HG02588 (cell line): ENCODE measurements around the gene JMJD8.

Experiments
- ATAC-seq: cut with Tn5 transposase; IDR thresholded peaks from one replicate; pipeline ENCODE4 v1.9.1; 2021; ENCODE audit warnings: mild to moderate bottlenecking, moderate library complexity; ENCODE audit not compliant: unreplicated experiment

JMJD8 gene, protein sequence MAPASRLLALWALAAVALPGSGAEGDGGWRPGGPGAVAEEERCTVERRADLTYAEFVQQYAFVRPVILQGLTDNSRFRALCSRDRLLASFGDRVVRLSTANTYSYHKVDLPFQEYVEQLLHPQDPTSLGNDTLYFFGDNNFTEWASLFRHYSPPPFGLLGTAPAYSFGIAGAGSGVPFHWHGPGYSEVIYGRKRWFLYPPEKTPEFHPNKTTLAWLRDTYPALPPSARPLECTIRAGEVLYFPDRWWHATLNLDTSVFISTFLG

DNA sequence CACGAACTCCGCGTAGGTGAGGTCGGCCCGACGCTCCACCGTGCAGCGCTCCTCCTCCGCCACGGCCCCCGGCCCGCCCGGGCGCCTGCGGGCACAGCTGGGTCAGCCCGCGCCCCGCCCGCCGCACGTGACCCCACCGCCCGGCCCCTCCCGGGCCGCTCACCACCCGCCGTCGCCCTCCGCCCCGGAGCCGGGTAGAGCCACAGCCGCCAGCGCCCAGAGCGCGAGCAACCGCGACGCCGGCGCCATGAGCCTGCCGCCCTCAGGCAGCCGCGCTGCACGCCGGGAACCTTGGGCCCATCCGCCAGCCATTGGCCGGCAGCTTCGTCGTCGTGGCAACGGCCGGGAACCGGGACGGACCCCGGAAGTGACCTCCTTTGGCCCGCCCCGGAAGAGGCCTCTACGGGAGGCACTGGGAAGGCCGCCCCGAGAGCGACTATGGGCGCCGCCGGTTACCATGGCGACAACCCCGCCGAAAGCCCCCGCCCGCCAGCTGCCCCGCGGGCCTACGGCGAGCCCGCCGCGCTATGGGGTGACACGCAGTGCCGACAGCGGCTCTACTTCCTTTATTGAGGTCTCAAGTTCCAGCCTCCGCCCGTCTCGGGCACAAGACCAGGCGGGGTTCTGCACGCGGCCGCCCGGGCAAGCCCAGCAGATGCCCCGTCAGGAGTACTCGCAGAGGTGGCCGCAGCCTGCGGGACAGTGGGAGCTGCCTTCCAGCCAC, at the start of gene JMJD8:
TSS of gene JMJD8 (minus strand) at position 264 of the 724 bp plus-strand sequence. CDS start at position 249, 15 bp downstream.
- peak; percentile 56 for ATAC-seq

DNA sequence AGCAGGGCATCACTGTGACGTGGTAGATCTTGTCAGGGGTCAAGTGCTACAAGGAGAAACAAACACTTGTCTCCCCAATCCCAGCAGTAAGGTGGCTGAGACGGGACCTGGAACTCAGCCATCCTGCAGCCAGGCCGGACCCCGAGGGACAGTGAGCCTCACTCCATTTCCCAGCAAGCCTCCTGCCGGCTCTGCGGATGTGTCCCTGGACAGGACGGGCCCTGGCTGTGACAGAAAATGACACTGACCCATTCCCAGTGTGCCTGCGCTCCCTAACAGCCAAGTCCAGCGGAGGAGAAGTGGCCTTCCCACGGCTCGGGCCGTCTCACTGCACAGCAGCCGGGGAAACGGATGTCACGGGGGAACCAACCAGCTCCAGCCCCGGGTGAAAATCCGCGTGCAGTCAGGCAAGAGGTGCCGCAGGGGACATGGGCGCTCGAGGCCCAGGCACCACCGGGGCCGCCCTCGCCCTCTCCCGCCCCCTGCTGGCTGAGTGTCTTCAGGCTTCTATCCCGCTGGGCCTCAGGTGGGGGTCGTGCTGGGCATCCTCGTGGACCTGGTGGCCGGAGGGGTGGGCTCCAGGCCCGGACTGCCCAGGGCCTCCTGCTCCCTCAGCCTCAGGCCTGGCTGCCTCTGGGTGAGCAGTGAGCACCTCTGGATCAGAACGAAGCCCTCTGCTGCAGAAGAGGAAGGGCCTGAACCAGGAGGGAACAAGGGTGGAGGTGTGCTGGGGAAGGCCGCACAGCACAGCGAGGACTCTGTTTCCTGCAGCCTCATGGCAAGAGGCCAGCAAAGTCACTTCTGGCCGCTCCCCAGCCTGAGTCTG, 49.5 kb upstream of the JMJD8 start:
- ATAC-seq = no peak

DNA sequence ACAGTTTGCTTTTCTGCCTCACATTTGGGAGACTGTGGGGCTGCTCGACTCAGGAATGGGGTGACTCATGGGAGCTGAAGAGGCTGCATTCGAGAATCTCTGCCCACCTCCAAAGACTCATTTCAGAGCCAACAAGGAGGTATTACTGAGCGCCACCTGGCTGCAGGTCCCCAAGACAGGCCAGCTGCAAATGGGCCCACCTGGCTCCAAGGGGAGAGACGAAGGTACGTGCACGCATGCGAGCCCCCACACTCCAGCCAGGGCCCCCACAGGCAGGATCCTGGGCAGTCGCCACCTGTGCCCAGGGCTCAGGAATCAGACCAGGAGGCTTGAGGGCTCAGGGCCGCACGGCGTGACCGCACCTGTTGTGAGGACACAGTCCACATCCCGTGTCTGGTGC, 48.8 kb upstream of the JMJD8 start:
- no peak for ATAC-seq

DNA sequence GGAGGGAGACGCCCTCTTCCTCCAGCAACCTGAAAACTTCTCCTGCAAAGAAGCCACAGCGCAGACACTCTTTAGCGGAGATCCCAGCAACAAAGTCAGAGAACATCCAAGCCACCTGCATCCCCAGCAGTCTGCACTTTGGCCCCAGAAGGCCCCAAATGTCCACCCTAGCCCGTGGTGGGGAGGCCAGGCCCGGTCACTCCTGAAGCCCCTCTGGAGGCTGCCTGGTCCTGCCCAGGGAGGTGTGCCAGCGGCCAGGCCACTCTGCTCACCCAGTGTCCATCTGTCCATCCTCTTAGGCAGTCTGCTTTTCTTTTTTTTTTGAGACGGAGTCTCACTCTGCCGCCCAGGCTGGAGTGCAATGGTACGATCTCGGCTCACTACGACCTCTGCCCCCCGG, 48.2 kb upstream of the JMJD8 start:
- no peak for ATAC-seq

DNA sequence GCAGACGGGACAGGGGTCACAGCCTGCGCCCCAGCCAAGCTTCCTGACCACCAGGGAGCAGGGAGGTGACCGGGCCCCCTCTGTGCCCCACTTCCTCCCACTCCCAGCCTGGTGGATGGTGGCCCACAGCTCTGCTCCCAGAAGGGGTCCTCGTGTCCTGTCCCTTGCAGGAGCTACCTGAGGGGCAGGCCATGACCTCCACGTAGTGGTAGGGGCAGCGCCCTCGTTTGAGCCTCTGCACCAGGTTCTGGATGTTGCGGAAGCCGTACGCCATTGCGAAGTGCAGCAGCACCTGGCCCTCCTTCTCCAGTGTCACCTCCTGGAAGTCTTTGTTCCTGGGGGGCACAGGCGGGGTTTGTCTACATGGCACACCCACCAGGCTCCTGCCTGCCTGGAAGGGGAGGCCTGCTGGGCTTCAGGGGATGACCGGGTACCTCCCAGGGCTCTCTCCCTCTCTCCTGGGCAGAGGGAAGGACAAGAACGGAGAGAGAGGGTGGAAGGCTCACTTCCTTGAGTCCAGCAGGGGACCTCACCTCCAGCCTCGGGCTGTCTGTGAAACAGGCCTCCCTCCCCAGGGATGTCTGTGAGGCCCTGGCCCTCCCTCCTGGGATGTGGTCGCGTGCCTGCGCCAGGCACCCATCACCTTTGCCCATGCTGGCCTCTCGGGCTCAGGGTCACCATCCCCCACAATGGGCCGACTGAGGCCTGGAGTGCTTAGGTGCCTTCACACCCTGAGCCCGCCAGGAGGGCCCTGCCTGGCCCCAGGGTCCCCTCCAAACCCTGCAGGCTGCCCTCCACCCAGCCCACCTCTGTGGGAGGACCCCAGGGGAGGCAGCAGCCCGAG, 46.8 kb upstream of the JMJD8 start:
- ATAC-seq = no peak

DNA sequence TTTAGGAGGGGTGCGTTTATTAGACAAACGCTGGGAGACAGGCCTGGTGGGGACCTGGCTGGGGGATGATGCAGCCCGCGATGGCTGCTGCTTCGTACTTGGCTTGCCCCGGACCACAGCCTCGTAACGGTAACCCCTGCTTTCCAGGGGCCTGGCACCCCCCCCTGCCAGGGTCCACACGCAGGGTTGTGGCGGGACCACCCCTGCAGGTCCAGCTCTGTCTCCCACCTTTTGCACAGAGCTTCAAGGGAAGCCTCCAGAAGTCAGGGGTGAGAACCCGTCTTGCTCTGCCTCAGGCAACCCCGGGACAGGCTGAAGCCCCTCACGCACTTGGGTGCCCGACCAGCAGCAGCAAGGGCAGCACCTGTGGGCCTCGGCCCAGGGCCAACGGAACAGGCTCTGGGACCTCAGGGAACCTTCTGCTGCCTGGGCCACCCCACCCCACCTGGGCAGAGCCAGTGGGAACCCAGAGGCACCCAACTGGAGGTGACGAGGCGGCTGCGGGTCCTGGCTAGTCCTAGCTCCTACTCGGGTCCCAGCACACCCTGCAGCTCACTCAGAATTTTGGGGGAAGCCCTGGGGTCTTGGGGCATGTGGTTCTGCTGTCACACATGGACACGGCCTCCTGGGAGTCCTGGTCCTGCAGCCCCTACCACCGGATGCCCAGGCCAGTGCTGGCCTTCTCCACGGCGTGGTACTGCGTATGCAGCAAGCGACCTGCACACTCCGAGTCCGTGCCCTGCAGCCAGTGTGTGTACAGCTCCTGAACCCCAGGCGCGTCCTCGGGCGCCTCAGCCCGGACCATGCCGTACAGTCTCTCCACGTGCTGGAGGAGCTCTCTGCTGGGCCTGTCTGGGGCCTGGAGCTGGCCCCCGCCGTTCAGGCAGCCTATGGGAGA, 45.9 kb upstream of the JMJD8 start:
- ATAC-seq = no peak

DNA sequence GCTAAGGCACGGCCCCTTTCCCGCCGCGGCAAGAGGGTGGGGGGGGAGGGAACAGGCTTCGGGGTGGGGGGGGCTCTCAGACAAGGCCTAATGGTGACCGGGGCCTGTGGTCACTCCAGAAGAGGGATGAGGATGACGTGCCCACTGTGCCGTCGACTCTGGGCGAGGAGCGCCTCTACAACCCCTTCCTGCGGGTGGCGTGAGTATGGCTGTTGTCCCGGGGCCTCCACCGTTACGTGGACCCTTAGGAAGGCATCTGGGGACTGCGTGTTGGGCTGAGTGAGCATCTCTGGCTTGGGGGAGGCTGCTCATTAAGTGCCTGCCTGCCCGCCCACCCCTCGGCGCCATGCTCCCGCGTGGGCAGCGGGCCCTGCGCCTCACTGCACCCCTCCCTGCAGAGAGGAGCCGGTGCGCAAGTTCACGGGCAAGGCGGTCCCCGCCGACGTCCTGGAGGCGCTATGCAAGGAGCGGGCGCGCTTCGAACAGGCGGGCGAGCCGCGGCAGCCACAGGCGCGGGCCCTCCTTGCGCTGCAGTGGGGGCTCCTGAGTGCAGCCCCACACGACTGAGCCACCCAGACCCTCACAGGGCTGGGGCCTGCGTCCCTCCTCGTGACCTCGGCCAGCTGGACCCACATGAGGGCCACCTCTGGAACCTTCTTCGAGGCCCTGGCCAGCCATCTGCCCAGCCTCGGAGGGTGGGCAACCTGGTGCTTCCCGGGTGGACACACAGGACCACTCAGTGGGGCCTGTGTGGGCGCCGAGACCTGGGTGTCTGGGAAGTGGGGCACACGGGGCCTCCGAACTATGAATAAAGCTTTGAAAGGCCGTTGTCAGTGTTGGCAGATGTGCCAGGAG, 45.0 kb upstream of the JMJD8 start:
- no peak for ATAC-seq

DNA sequence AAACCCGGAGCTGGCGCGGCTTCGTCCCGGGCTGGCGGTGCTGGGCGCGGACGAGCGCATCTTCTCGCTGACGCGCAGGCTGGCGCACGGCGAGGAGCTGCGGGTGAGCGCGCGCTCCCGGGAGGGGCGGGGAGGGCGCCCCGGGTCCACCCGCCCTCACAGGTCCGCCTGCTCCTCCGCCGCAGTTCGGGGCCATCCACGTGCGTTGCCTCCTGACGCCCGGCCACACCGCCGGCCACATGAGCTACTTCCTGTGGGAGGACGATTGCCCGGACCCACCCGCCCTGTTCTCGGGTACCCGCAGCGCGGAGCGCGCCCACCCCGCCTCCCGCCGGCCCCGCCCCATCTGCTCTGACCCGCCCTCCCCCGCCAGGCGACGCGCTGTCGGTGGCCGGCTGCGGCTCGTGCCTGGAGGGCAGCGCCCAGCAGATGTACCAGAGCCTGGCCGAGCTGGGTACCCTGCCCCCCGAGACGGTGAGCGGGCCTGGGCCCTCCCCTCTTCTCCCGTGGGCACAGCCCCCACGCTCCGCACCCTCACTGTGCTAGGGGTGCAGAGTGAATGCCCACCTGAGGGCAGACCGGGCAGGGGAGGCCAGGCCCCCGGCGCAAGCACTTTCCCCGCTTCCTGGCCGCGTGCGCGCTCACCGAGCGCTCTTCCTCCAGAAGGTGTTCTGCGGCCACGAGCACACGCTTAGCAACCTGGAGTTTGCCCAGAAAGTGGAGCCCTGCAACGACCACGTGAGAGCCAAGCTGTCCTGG, 44.2 kb upstream of the JMJD8 start:
- no peak for ATAC-seq

DNA sequence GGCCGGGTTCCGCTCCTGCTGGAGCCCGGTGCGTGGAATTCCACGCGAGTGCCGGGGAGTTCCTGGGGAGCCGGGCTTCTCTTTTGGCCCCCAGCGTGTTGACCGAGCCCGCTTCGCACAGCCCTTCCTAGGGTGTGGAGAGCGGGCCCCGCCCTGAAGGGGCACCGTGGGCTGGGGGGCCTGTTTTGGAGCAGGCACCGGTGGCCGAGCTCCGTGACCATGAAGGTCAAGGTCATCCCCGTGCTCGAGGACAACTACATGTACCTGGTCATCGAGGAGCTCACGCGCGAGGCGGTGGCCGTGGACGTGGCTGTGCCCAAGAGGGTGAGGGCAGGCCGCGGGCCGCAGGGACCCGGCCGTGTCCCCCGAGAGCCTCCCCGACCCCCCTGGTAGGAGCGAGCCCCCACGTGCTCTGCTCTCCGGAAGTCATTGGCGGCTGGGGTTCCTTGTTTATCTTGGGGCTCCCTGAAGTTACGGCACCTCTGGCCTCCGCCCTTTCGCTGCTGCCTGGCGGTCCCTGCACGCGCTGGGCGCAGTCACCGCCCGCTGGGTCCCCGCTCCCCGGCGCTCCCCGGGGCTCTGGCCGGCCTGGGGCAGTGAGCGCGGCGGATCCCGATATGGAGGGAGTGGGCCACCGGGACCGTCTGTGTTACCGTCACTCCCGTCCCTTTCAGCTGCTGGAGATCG, 43.3 kb upstream of the JMJD8 start:
- ATAC-seq = no peak

DNA sequence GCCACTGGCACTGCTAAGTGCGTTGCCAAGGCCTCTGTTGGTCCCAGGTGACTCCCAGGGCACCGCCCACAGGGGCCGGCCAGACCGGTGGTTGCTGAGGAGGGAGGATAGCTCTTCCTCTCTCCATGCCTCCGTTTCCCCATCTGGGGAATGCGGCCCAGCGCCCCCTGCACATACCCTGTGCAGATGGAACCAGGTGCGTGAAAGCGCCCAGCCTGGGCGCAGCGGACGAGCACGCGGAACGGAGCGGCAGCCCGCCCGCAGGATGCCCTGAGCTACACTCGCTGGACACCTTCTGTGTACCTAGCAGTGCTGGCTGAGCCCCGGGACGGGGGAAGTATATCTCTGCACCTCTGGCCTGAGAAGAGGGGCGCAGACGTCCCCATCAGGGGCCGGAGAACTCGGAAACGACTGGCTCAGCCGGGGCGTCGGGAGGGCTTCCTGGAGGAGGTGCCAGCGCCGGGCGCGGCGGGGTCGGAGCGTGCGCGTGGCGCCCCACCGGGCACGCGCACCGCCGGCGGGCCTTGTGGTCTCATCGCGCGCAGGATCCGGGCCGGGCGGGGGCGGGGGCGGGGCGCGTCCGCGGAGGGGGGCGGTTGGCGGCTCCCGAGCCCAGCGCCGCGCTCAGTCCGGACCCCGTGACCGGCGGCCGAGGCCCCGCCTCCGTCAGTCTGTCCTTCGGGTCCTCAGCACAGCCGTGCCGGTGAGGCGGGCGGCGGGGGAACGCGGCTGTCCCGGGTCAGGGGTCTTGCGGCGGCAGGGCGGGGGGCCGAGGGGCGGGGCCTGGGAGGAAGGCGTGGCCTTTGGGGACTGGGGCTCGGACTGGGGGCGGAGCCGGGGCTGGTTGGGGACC, 42.5 kb upstream of the JMJD8 start, which contains the start of the genes CCDC78 and HAGHL:
TSS of gene CCDC78 (minus strand) at position 6 of the 853 bp plus-strand sequence. CDS start 76 bp downstream, outside the sequence.
TSS of gene HAGHL (plus strand) at position 669 of the 853 bp plus-strand sequence. CDS start 404 bp downstream, outside the sequence.
- no peak for ATAC-seq

DNA sequence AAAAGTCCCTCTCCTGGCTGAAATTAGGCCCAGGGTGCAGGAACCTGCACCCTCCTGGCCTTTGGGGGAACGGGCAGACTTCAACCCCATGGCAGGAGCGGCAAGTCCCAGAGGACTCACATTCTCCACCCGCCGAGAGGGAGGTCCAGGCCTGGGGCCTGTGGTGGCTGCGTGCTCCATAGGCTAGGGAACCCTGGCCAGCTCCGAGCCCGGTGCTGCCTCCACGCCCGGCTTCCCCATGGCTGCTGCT, 42.0 kb upstream of the JMJD8 start:
- no peak for ATAC-seq

DNA sequence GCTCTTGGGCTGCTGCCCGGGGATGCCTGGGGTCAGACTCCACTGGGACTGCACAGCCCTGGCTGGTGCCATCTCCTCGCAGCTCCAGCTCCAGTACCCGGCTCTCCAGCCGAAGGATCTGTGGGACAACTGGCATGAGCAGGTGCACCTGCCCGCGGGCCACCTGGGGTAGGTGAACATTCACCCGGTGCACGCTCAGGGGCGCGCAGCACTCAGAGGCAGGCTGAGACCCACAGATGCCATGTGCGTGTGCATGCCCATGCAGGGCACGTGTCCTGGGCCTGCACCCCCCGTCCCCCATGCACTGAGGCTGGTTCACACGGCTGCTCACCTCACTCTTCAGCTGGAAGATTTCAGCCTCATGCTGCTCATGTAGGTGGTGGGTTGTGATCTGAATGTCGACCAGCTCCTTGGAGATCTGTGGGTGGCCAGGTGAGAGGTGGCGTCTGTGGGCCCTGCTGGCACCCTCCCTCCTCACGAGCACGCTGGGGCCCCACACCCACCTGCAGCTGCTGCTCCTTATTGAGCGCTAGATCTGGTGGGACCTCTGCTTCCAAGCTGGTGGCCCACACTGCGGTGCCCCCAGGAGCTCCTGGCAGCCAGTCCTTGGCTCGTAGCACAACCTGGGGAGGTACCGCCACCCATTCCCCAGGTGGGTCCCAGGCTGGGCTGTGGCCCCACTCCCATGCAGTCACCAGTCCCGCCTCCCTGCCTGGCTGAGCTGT, 41.5 kb upstream of the JMJD8 start:
- ATAC-seq = no peak

DNA sequence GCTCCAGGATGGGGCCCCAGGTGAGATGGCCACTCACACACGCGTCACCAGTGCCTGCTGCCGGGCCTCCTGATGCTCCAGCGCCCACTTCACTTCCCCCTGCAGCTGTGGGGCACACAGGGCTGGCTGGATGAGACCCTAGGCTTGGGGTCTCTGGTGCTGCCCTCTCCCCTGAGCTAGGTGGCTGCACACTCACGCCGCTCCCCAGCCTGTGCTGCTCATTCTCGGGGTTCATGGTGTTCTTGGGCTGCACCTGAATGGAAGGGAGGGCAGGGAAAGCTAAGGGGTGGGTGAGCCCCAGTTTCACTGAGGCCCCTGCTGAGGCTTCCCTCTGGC, 40.9 kb upstream of the JMJD8 start:
- no peak for ATAC-seq

DNA sequence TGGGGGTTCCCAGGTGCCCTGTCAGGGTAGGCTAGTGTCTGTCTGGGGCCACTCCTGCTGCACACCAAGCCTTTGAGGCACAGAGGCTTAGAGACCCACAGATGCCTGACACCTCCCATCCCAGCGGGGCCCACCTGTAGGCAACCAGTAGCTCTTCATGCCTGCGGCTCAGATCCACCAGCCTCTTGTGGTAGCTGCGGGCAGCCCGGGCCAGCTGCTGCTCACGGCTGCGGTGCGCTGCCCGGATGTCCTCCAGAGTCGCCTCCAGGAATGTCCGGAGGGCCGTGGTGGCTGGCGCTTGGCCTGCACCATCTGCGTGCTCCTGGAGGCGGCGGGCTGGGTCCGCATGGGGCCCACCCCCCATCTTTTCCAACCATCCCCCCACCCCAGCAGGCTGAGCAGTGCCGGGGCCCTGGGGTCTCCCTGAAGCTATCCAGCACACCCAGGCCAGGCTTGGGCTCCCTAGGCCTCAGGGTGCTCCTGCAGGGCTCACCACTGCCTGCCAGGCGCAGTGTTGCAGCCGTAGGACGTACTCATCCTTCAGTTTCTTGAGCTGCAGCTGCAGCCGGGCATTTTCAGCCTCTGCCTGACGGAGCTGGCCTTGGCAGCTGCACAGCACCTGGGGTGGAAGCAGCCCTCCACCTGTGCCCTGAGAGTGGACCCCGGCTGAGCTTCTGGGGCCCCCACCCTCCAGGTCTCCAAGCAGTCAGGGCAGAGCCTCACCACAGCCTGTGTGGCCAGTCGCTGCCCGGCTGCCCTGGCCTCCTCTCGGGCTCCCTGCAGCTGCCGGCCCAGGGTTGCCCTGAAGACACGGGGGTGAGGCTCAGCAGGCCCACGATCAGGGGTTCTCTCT, 40.3 kb upstream of the JMJD8 start:
- no peak for ATAC-seq

DNA sequence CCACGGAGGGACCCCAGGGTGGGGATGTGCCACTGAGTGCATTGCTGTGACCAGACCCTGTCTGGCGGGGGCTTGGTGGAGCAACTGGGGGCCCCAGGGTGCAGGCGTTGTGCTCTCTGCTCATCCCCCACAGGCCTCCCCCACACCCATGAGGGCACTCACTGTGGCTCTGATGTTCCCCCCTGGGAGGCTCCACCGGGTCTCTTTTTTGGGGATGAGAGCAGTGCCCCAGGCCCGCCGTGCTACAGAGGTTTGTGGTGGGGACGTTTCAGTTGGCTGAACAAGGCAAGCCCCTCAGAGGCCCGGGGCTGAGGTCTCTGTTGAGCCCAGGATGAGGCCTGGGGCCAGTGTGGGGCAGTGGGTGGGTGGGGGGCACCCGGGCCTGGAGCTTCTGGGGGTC, 39.6 kb upstream of the JMJD8 start:
- no peak for ATAC-seq
